ENCODE measurements around the gene PRDM16. TPM values are rescaled to one million over a fixed set of nuclear protein-coding genes. Genes with fewer than 3 reads are reported as not detected.

Gene PRDM16
- total and polyA plus RNA-seq, 2 of the 4 experiments (the other 2 are of a cell fraction), result 0.02 TPM; not detected in 1

GRCh38 chr1:3381901-3382300 lies 312.9 kb downstream of the PRDM16 start:
- no peak overlapping the region for H4K5ac ChIP-seq (ENCODE audit: low read depth, low read length)
- DNase-seq (no peak), ATAC-seq (ENCODE audit: low read depth) (no peak)
- H3K14ac ChIP-seq (replicated peaks; ENCODE audit: low read depth, low read length), result no peak overlapping the region
- no peak overlapping the region for H2BK120ac ChIP-seq (ENCODE audit: low read depth, low read length)
- H3K4me2 ChIP-seq (ENCODE audit: low read depth, low read length), result no peak overlapping the region
- no peak overlapping the region for H3K4ac ChIP-seq (ENCODE audit: low read depth, low read length)
- H2BK5ac ChIP-seq (ENCODE audit: low read depth, low read length, poor library complexity, severe bottlenecking), result no peak overlapping the region
- H3K9me3 ChIP-seq (ENCODE audit: control insufficient read depth, insufficient read depth, low read length), result no peaks in the 10 kb centered on the region
- H4K8ac ChIP-seq (ENCODE audit: low read depth in 2 of 2, low read length in 2 of 2), result no peak overlapping the region
- no peaks in the 10 kb centered on the region for H3K9me1 ChIP-seq (ENCODE audit: insufficient read depth, low read length)
- dilution Hi-C loops (cut with HindIII; ENCODE audit: low sequenced_read_pairs, unreplicated experiment), result no loop called here
- H3K27me3 ChIP-seq (ENCODE audit: control insufficient read depth, insufficient read depth, low read length), result peaks cover 2% of the 10 kb centered on the region
- TF ChIP-seq NFE2L2 (IDR thresholded peaks at IDR 0.05; ENCODE audit: low read depth, low read length) (no peak), RCOR1 (IDR thresholded peaks at IDR 0.05; ENCODE audit: insufficient replicate concordance, low read length) (no peak), MAZ (IDR thresholded peaks at IDR 0.05; ENCODE audit: borderline replicate concordance, low read depth, low read length) (no peak), USF2 (IDR thresholded peaks at IDR 0.05; ENCODE audit: low read depth, low read length) (no peak), RAD21 (IDR thresholded peaks at IDR 0.05; ENCODE audit: low read length) (no peak), BHLHE40 (IDR thresholded peaks at IDR 0.05; ENCODE audit: low read depth, low read length) (no peak), CHD1 (IDR thresholded peaks at IDR 0.05; ENCODE audit: low read depth, low read length) (no peak), ELK1 (IDR thresholded peaks at IDR 0.05; ENCODE audit: borderline replicate concordance, low read depth, low read length) (no peak), MXI1 (IDR thresholded peaks at IDR 0.05; ENCODE audit: borderline replicate concordance, low read depth, low read length) (no peak), SMC3 (IDR thresholded peaks at IDR 0.05; ENCODE audit: low read depth, low read length) (no peak), CTCF (conservative IDR thresholded peaks at IDR 0.05; ENCODE audit: low read depth, low read length) (no peak), RFX5 (IDR thresholded peaks at IDR 0.05; ENCODE audit: low read depth, low read length) (no peak), MAFK (IDR thresholded peaks at IDR 0.05; ENCODE audit: low read depth, low read length) (no peak), FOS (IDR thresholded peaks at IDR 0.05; ENCODE audit: low read depth, low read length) (no peak), POLR2A (IDR thresholded peaks at IDR 0.05; ENCODE audit: low read depth, low read length) (no peak), CEBPB (IDR thresholded peaks at IDR 0.05; ENCODE audit: low read depth, low read length) (no peak)
- no TSS peak for BruUV-seq (replicated peaks)
- WGBS, 2 experiments (ENCODE audit: extremely low coverage in 2 of 2, insufficient read length in 1 of 2), result no CpG with 5 or more reads among the region's 10 CpGs
- no peaks in the 10 kb centered on the region for H3K4me1 ChIP-seq (ENCODE audit: control insufficient read depth, insufficient read depth, low read length)
- H2AK9ac ChIP-seq (replicated peaks; ENCODE audit: low read depth, low read length, poor library complexity), result no peak overlapping the region
- H3K36me3 ChIP-seq (ENCODE audit: control insufficient read depth, insufficient read depth, low read length), result no peaks in the 10 kb centered on the region
- no peak overlapping the region for H4K91ac ChIP-seq (ENCODE audit: insufficient read depth, low read depth, low read length)
- H2BK20ac ChIP-seq (ENCODE audit: low read depth, low read length), result no peak overlapping the region
- ChIA-PET CTCF (no interaction called here), POLR2A (ENCODE audit: unreplicated experiment) (no interaction called here)
- no peak overlapping the region for H3K18ac ChIP-seq (ENCODE audit: low read depth, low read length)
- H2AK5ac ChIP-seq (ENCODE audit: low read depth, low read length), result no peak overlapping the region
- in situ Hi-C loops (cut with MboI; ENCODE audit: low sequenced_read_pairs), result no loop called here
- no peaks in the 10 kb centered on the region for H4K20me1 ChIP-seq (ENCODE audit: insufficient read depth, low read length)
- H2AFZ ChIP-seq (replicated peaks; ENCODE audit: low read length, poor library complexity), result no peak overlapping the region
- H3K79me1 ChIP-seq (ENCODE audit: low read depth in 1 of 2, low read length in 2 of 2), result no peaks in the 10 kb centered on the region
- H3K4me3 ChIP-seq (ENCODE audit: insufficient read depth, low read depth, low read length), result no peak overlapping the region
- no peak overlapping the region for H3K27ac ChIP-seq (ENCODE audit: insufficient read depth, low read length)
- H3K23ac ChIP-seq (ENCODE audit: low read depth, low read length), result no peak overlapping the region
- intact Hi-C loops (cut with micrococcal nuclease), result no loop called here
- no peak overlapping the region for H3K9ac ChIP-seq (ENCODE audit: low read depth, low read length)
- no peak overlapping the region for H2BK15ac ChIP-seq (ENCODE audit: low read depth, low read length)
- H3K56ac ChIP-seq (ENCODE audit: extremely low read depth, insufficient read depth, low read length), result no peak overlapping the region
